ENCODE measurements around the gene ARX.

ARX gene

DNA sequence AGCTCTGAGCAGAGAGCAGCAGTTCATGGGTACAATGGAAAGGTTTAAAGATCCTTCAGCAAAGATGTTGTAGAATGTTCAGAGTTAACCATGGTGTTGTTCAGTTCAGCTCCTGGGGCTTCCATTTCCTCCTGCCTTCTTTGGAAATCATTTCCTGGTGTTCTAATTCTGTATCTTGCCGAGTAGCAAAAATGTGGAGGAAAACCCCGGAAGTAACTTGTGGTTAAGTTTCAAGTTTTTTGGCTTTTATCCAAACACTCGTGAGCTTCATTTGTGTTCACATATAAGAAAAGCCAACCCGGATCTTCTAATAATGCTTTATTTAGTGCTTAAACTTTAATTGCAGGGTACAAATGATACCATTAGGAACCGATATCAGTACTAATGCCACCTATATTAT lies 33.6 kb upstream of the ARX start:
- no peak overlapping the region for H3K4me3 ChIP-seq (ENCODE audit: low read length in 2 of 2)
- H2BK5ac ChIP-seq (ENCODE audit: low read length), result no peak overlapping the region
- no peaks in the 10 kb centered on the region for H3K27me3 ChIP-seq (ENCODE audit: control insufficient read depth in 3 of 3, insufficient read depth in 3 of 3, low read depth in 1 of 3, low read length in 3 of 3)
- H3K27ac ChIP-seq (replicated peaks; ENCODE audit: low read length), result no peak overlapping the region
- no peak overlapping the region for H2BK12ac ChIP-seq (ENCODE audit: low read length)
- H4K8ac ChIP-seq (ENCODE audit: low read depth, low read length), result no peak overlapping the region
- no peak overlapping the region for H3K14ac ChIP-seq (ENCODE audit: low read length)
- DNase-seq (ENCODE audit: low spot score), result no peak
- no peak overlapping the region for H3K23ac ChIP-seq (ENCODE audit: low read depth, low read length, poor library complexity)
- no peaks in the 10 kb centered on the region for H3K9me3 ChIP-seq (replicated peaks in 1 of 2; ENCODE audit: control insufficient read depth in 2 of 2, insufficient read depth in 1 of 2, low read depth in 1 of 2, low read length in 2 of 2)
- no CpG with 5 or more reads among the region's 5 CpGs for WGBS, 2 donors (ENCODE audit: extremely low coverage in 2 of 2, insufficient read length in 2 of 2, insufficient replicate concordance in 1 of 2)
- H2AK5ac ChIP-seq (ENCODE audit: low read depth, low read length), result no peak overlapping the region
- H3K9ac ChIP-seq (ENCODE audit: low read depth, low read length, poor library complexity), result no peak overlapping the region
- no peak overlapping the region for H2AFZ ChIP-seq (ENCODE audit: low read length)
- H3K4me1 ChIP-seq (ENCODE audit: control insufficient read depth in 2 of 2, insufficient read depth in 1 of 2, low read depth in 1 of 2, low read length in 2 of 2), result no peaks in the 10 kb centered on the region
- H3K4me2 ChIP-seq (ENCODE audit: insufficient read depth, low read length, poor library complexity, severe bottlenecking), result no peak overlapping the region
- no peak overlapping the region for H2BK120ac ChIP-seq (ENCODE audit: low read depth, low read length)
- H3K79me1 ChIP-seq (ENCODE audit: low read depth, low read length), result no peaks in the 10 kb centered on the region
- no peak overlapping the region for H4K91ac ChIP-seq (ENCODE audit: low read depth, low read length, poor library complexity)
- H2BK15ac ChIP-seq (ENCODE audit: low read length), result no peak overlapping the region
- H3K4ac ChIP-seq (ENCODE audit: low read length), result no peak overlapping the region
- no peak overlapping the region for H3K18ac ChIP-seq (ENCODE audit: low read length)
- H3K36me3 ChIP-seq (replicated peaks in 1 of 2; ENCODE audit: control insufficient read depth in 2 of 2, insufficient read depth in 2 of 2, low read length in 2 of 2), result no peaks in the 10 kb centered on the region

DNA sequence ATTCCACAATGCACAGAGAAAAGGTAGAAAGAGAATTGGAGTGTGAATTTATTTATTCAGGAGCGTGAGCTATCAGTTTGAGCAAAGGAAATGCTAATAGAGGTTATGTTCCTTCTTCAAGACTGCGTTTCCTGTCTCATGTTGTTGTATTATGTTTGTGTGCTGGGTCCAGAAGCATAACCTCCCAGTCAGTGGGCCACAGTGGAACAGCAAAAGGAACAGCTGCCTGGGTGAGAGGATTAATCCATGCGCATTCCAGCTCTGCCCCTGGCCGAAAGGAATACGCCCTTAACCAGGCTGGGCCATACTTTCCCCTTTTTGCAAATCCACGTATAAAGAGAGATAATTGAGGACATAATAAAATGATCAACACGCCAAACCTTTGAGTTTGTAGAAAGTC lies 32.4 kb upstream of the ARX start:
- no peak overlapping the region for H3K4me3 ChIP-seq (ENCODE audit: low read length in 2 of 2)
- H4K91ac ChIP-seq (ENCODE audit: low read depth, low read length, poor library complexity), result no peak overlapping the region
- H3K14ac ChIP-seq (ENCODE audit: low read length), result no peak overlapping the region
- no peaks in the 10 kb centered on the region for H3K36me3 ChIP-seq (replicated peaks in 1 of 2; ENCODE audit: control insufficient read depth in 2 of 2, insufficient read depth in 2 of 2, low read length in 2 of 2)
- H3K4ac ChIP-seq (ENCODE audit: low read length), result no peak overlapping the region
- no peak overlapping the region for H3K23ac ChIP-seq (ENCODE audit: low read depth, low read length, poor library complexity)
- no peak overlapping the region for H3K4me2 ChIP-seq (ENCODE audit: insufficient read depth, low read length, poor library complexity, severe bottlenecking)
- no peak overlapping the region for H2BK5ac ChIP-seq (ENCODE audit: low read length)
- no peaks in the 10 kb centered on the region for H3K79me1 ChIP-seq (ENCODE audit: low read depth, low read length)
- no peak overlapping the region for H2AFZ ChIP-seq (ENCODE audit: low read length)
- no peak overlapping the region for H3K27ac ChIP-seq (replicated peaks; ENCODE audit: low read length)
- H3K4me1 ChIP-seq (ENCODE audit: control insufficient read depth in 2 of 2, insufficient read depth in 1 of 2, low read depth in 1 of 2, low read length in 2 of 2), result no peaks in the 10 kb centered on the region
- H4K8ac ChIP-seq (ENCODE audit: low read depth, low read length), result no peak overlapping the region
- H3K9me3 ChIP-seq (replicated peaks in 1 of 2; ENCODE audit: control insufficient read depth in 2 of 2, insufficient read depth in 1 of 2, low read depth in 1 of 2, low read length in 2 of 2), result no peaks in the 10 kb centered on the region
- H2BK15ac ChIP-seq (ENCODE audit: low read length), result no peak overlapping the region
- no peak overlapping the region for H3K9ac ChIP-seq (ENCODE audit: low read depth, low read length, poor library complexity)
- no peak for DNase-seq (ENCODE audit: low spot score)
- no CpG with 5 or more reads among the region's 7 CpGs for WGBS, 2 donors (ENCODE audit: extremely low coverage in 2 of 2, insufficient read length in 2 of 2, insufficient replicate concordance in 1 of 2)
- no peak overlapping the region for H2BK12ac ChIP-seq (ENCODE audit: low read length)
- H2AK5ac ChIP-seq (ENCODE audit: low read depth, low read length), result no peak overlapping the region
- H2BK120ac ChIP-seq (ENCODE audit: low read depth, low read length), result no peak overlapping the region
- H3K18ac ChIP-seq (ENCODE audit: low read length), result no peak overlapping the region
- no peaks in the 10 kb centered on the region for H3K27me3 ChIP-seq (ENCODE audit: control insufficient read depth in 3 of 3, insufficient read depth in 3 of 3, low read depth in 1 of 3, low read length in 3 of 3)

DNA sequence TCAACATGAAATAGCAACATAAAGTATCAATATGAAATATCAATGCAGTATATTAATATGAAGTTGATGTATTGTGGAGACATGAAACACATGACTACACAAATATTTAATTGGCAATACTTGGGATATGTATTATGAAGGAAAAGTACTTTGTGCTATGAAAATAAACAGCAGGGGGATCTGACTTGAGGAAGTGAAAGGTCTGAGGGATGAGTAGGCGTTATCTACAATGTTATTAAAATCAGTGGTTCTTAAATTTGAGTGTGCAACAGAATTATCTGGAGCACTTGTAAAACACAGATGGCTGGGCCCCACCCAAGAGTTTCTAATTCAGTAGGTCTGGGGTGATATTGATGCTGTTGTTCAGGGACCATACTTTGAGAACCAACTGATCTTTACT lies 27.4 kb upstream of the ARX start:
- Histone ChIP-seq H3K9ac (ENCODE audit: low read depth, low read length, poor library complexity) (no peak overlapping the region), H3K4me2 (ENCODE audit: insufficient read depth, low read length, poor library complexity, severe bottlenecking) (no peak overlapping the region), H3K4ac (ENCODE audit: low read length) (no peak overlapping the region), H2BK15ac (ENCODE audit: low read length) (no peak overlapping the region), H3K18ac (ENCODE audit: low read length) (no peak overlapping the region), H2BK120ac (ENCODE audit: low read depth, low read length) (no peak overlapping the region), H3K36me3 (replicated peaks in 1 of 2; ENCODE audit: control insufficient read depth in 2 of 2, insufficient read depth in 2 of 2, low read length in 2 of 2) (no peaks in the 10 kb centered on the region), H3K79me1 (ENCODE audit: low read depth, low read length) (no peaks in the 10 kb centered on the region), H4K91ac (ENCODE audit: low read depth, low read length, poor library complexity) (no peak overlapping the region), H3K27ac (replicated peaks; ENCODE audit: low read length) (no peak overlapping the region), H4K8ac (ENCODE audit: low read depth, low read length) (no peak overlapping the region), H3K27me3 (ENCODE audit: control insufficient read depth in 3 of 3, insufficient read depth in 3 of 3, low read depth in 1 of 3, low read length in 3 of 3) (no peaks in the 10 kb centered on the region), H3K9me3 (replicated peaks in 1 of 2; ENCODE audit: control insufficient read depth in 2 of 2, insufficient read depth in 1 of 2, low read depth in 1 of 2, low read length in 2 of 2) (no peaks in the 10 kb centered on the region), H3K14ac (ENCODE audit: low read length) (no peak overlapping the region), H3K23ac (ENCODE audit: low read depth, low read length, poor library complexity) (no peak overlapping the region), H2AK5ac (ENCODE audit: low read depth, low read length) (no peak overlapping the region), H3K4me1 (ENCODE audit: control insufficient read depth in 2 of 2, insufficient read depth in 1 of 2, low read depth in 1 of 2, low read length in 2 of 2) (no peaks in the 10 kb centered on the region), H2AFZ (ENCODE audit: low read length) (no peak overlapping the region), H3K4me3 (ENCODE audit: low read length in 2 of 2) (no peak overlapping the region), H2BK12ac (ENCODE audit: low read length) (no peak overlapping the region), H2BK5ac (ENCODE audit: low read length) (no peak overlapping the region)
- DNase-seq (ENCODE audit: low spot score), result no peak
- WGBS, 2 donors (ENCODE audit: extremely low coverage in 2 of 2, insufficient read length in 2 of 2, insufficient replicate concordance in 1 of 2), result no CpG with 5 or more reads among the region's 1 CpG

DNA sequence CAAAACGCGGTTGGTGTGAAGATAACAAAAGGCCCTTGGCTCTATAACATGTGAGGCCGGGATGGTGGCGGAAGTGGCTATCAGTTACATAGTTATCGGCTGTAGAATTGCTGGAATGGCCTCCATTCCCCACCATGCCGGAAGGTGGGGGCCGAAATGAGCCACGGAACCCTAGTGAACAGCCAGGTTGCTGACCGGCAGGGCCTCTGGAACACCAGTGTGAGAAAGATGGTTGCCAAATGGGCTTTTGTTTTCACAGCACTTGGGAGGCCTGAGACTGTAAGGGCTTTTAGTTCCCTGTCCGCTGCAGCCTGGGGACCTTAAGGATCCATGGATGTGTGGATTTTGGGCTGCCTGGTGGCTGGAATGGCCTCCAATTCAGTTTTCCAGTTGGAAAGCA lies 23.3 kb upstream of the ARX start:
- H2AK5ac ChIP-seq (ENCODE audit: low read depth, low read length), result no peak overlapping the region
- no peak overlapping the region for H3K14ac ChIP-seq (ENCODE audit: low read length)
- H3K4ac ChIP-seq (ENCODE audit: low read length), result no peak overlapping the region
- H2BK120ac ChIP-seq (ENCODE audit: low read depth, low read length), result no peak overlapping the region
- DNase-seq (ENCODE audit: low spot score), result no peak
- no peak overlapping the region for H3K9ac ChIP-seq (ENCODE audit: low read depth, low read length, poor library complexity)
- H3K27ac ChIP-seq (replicated peaks; ENCODE audit: low read length), result no peak overlapping the region
- no peak overlapping the region for H2BK15ac ChIP-seq (ENCODE audit: low read length)
- no peaks in the 10 kb centered on the region for H3K4me1 ChIP-seq (ENCODE audit: control insufficient read depth in 2 of 2, insufficient read depth in 1 of 2, low read depth in 1 of 2, low read length in 2 of 2)
- H3K23ac ChIP-seq (ENCODE audit: low read depth, low read length, poor library complexity), result no peak overlapping the region
- H3K18ac ChIP-seq (ENCODE audit: low read length), result no peak overlapping the region
- peak overlapping the region; percentile 53 for H2BK5ac ChIP-seq (ENCODE audit: low read length)
- no peak overlapping the region for H2AFZ ChIP-seq (ENCODE audit: low read length)
- H3K36me3 ChIP-seq (replicated peaks in 1 of 2; ENCODE audit: control insufficient read depth in 2 of 2, insufficient read depth in 2 of 2, low read length in 2 of 2), result no peaks in the 10 kb centered on the region
- no peaks in the 10 kb centered on the region for H3K27me3 ChIP-seq (ENCODE audit: control insufficient read depth in 3 of 3, insufficient read depth in 3 of 3, low read depth in 1 of 3, low read length in 3 of 3)
- H3K9me3 ChIP-seq (replicated peaks in 1 of 2; ENCODE audit: control insufficient read depth in 2 of 2, insufficient read depth in 1 of 2, low read depth in 1 of 2, low read length in 2 of 2), result no peaks in the 10 kb centered on the region
- WGBS, 2 donors (ENCODE audit: extremely low coverage in 2 of 2, insufficient read length in 2 of 2, insufficient replicate concordance in 1 of 2), result no CpG with 5 or more reads among the region's 10 CpGs
- H3K4me2 ChIP-seq (ENCODE audit: insufficient read depth, low read length, poor library complexity, severe bottlenecking), result no peak overlapping the region
- H4K8ac ChIP-seq (ENCODE audit: low read depth, low read length), result no peak overlapping the region
- H4K91ac ChIP-seq (ENCODE audit: low read depth, low read length, poor library complexity), result no peak overlapping the region
- no peak overlapping the region for H3K4me3 ChIP-seq (ENCODE audit: low read length in 2 of 2)
- no peak overlapping the region for H2BK12ac ChIP-seq (ENCODE audit: low read length)
- no peaks in the 10 kb centered on the region for H3K79me1 ChIP-seq (ENCODE audit: low read depth, low read length)

All from neuronal stem cell (in vitro differentiated cells).